Duodenal mucosa (tissue), 2 donors: Measurements from ENCODE around the gene LAMA4.

Source experiments
- H3K27ac ChIP-seq: one replicate; pipeline ENCODE4 v1.7.0; 2013; ENCODE audit warnings: low read depth, low read length
- H3K27me3 ChIP-seq, 2 donors: one replicate each; pipeline ENCODE4 v1.7.0; 2013; ENCODE audit warnings: low read length in 2 of 2, control low read depth in 1 of 2; ENCODE audit not compliant: insufficient read depth in 2 of 2, control insufficient read depth in 1 of 2
- H3K36me3 ChIP-seq, 2 donors: one replicate each; pipeline ENCODE4 v1.7.0; 2013; ENCODE audit warnings: low read length in 2 of 2, control low read depth in 1 of 2; ENCODE audit not compliant: insufficient read depth in 2 of 2, control insufficient read depth in 1 of 2
- H3K4me1 ChIP-seq, 2 donors: one replicate each; pipeline ENCODE4 v1.7.0; 2013; ENCODE audit warnings: low read length in 2 of 2, control low read depth in 1 of 2; ENCODE audit not compliant: insufficient read depth in 2 of 2, control insufficient read depth in 1 of 2
- H3K4me3 ChIP-seq, 2 donors: one replicate each; pipeline ENCODE4 v1.7.0; 2013; ENCODE audit warnings: low read length in 2 of 2, low read depth in 1 of 2
- H3K9ac ChIP-seq, 2 donors: one replicate each; pipeline ENCODE4 v1.7.0; 2013; ENCODE audit warnings: low read length in 2 of 2, low read depth in 1 of 2
- H3K9me3 ChIP-seq, 2 donors: one replicate each; pipeline ENCODE4 v1.7.0; 2013; ENCODE audit warnings: low read length in 2 of 2, control low read depth in 1 of 2; ENCODE audit not compliant: control insufficient read depth in 1 of 2

Gene LAMA4

DNA sequence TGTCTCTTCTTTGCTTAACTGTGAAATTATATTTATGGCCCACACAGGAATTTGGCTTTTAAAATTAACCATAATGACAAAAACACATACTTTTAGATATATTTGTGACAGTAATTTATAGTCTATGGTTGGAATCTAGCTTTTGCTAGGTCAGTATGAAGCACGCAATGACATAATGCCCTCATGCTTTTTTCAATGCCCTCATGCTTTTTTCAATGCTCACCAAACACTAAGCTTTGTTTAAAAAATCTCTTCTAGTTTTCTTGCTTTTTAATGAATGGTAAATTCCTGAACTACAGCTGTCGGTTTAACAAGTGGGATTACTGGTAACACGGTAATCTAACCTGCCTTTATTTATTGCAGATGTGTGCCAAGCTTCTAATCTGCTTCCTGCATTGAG is 187.8 kb downstream of the LAMA4 start:
- H3K4me3 ChIP-seq: no peak overlapping the region
- no peaks in the 10 kb centered on the region for H3K27me3 ChIP-seq
- H3K9ac ChIP-seq: no peak overlapping the region
- peaks cover 0 to 6% of the 10 kb centered on the region in 2 donors for H3K36me3 ChIP-seq
- no peaks in the 10 kb centered on the region for H3K9me3 ChIP-seq
- no peak overlapping the region for H3K27ac ChIP-seq
- H3K4me1 ChIP-seq: no peaks in the 10 kb centered on the region

- no peak overlapping the region for H3K27ac ChIP-seq
- H3K9ac ChIP-seq: no peak overlapping the region
- no peaks in the 10 kb centered on the region for H3K9me3 ChIP-seq
- no peak overlapping the region for H3K4me3 ChIP-seq
- H3K27me3 ChIP-seq: no peaks in the 10 kb centered on the region
- no peaks in the 10 kb centered on the region for H3K36me3 ChIP-seq
- no peaks in the 10 kb centered on the region for H3K4me1 ChIP-seq
Observed at GRCh38 chr6:112065426-112065986, 188.9 kb downstream of the LAMA4 start.

GRCh38 chr6:112062966-112063365 is 191.4 kb downstream of the LAMA4 start:
- Histone ChIP-seq H3K36me3 (no peaks in the 10 kb centered on the region), H3K27me3 (no peaks in the 10 kb centered on the region), H3K9ac (no peak overlapping the region), H3K27ac (no peak overlapping the region), H3K9me3 (no peaks in the 10 kb centered on the region), H3K4me3 (no peak overlapping the region), H3K4me1 (no peaks in the 10 kb centered on the region)

DNA sequence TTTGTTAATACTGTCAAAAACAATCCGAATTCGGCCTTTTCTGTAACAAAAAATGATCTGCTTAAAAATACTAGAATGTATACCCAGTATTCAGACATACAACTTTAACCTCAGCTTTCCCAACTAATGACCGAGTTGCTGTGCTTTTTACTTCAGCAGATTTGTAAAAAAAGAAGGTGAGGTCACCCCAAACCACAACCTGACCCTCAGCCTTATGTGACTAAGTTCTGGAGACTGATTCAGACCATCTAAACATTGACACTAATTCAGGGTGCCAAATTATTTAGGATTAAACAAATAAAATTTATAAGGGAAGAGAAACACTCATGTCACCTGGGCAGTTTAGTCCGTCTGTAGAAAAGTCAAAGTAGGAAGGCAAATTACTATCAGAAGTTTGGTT is 192.8 kb downstream of the LAMA4 start:
- H3K4me1 ChIP-seq: no peaks in the 10 kb centered on the region
- no peak overlapping the region for H3K9ac ChIP-seq
- H3K9me3 ChIP-seq: no peaks in the 10 kb centered on the region
- no peak overlapping the region for H3K27ac ChIP-seq
- H3K4me3 ChIP-seq: no peak overlapping the region
- H3K27me3 ChIP-seq: no peaks in the 10 kb centered on the region
- H3K36me3 ChIP-seq: no peaks in the 10 kb centered on the region
